NCI-H187 treated with DMSO at 0.1 percent for 48 hours (cell line): ENCODE measurements around the gene DUOX1.

ENCODE experiments used
- DNase-seq: peaks from one replicate; lab custom pipeline; 2025; lab: John Stamatoyannopoulos, UW

DUOX1 gene

GRCh38 chr15:45168751-45169551 lies 39.2 kb downstream of the DUOX1 start:
- no peak for DNase-seq

GRCh38 chr15:45169608-45170480 lies 40.0 kb downstream of the DUOX1 start:
- no peak for DNase-seq

- no peak for DNase-seq
Observed at GRCh38 chr15:45171912-45172311, 42.1 kb downstream of the DUOX1 start.

GRCh38 chr15:45174069-45174468 lies 44.3 kb downstream of the DUOX1 start:
- DNase-seq: no peak

- no peak for DNase-seq
Observed at GRCh38 chr15:45174577-45174976, 44.8 kb downstream of the DUOX1 start.

DNA sequence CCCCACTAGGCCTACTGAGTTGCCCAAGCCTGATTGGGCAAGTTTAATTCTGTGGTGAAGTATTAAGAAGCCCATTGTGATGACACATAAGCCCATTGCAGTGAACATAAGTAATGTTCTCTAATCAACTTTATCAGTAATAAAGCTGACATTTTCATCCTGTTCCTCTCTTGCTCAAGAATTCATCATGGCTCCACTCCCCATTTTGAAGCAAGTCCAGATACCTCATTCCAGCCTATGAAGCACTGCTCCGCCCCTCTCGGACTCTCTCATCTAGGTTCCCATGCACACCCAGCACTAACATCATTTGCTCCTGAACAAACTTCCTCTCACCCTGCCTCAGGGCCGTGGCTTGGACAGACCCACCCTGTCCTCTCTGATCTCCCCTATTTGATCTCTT lies 47.5 kb downstream of the DUOX1 start:
- DNase-seq: no peak

DNA sequence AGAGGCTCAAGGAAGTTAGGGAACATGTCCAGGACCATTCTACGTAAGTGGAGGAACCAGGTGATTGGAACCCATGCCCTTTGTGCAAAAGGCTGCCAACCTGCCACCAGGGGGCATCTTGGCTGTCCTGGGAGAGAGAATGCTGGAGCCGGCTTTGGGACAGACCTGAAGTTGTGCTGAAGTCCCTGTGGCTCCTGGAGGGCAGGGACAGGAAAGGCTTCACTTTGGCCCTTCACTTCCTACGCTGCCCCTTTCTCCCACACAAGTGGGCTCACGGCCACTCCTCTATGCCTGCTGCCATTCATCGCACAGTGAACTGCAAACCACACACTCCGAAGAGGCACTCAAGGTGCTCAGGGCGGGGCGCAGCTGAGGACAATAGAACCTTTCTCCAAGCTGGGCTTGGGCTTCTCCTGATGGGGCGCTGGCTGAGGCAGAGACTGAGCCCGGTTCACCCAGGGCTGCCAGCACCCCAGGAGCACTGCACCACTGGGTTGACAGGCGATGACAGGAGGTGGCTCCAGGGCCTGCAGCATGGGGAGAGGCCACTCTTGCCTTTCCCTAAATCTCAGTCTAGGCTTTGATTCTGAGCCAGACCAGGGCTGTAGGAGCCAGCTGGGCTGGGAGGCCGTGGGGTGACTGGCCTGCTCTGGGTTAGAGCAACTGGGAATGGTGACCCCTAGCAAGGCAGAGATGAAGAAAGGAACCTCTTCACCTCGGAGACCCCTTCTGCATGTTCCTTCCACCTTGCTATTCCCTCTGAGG lies 49.6 kb downstream of the DUOX1 start:
- no peak for DNase-seq

GRCh38 chr15:45180201-45180600 lies 50.4 kb downstream of the DUOX1 start:
- no peak for DNase-seq

- no peak for DNase-seq
Observed at GRCh38 chr15:45180648-45181436, 51.0 kb downstream of the DUOX1 start.

- DNase-seq: no peak
Observed at GRCh38 chr15:45181491-45182285, 51.9 kb downstream of the DUOX1 start.

GRCh38 chr15:45182996-45183395 lies 53.2 kb downstream of the DUOX1 start:
- DNase-seq: no peak

- DNase-seq: no peak
Observed at GRCh38 chr15:45183511-45183910, 53.7 kb downstream of the DUOX1 start.

DNA sequence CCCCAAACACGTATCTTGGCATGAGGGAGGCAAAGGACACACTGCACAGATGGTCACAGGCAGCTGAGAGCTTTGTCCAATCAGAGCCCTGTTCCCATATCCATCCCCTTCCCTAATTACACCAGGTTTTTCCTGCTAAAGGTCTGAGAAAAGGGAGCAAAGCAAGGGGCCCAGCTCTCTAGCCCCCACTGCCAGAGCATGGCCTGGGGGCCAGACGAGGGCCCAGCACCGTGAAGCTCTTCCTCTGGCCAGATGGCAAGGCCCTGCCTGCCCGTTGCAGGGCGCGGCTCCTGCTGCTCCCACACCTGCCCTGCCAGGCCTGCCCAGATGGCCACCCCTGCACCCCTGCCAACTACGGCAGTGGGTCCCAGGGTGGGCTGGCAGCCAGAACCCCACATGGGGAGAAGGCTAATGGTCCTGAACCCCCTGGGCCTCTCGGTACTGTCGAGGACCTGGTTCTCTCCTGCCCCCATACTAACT lies 54.8 kb downstream of the DUOX1 start:
- DNase-seq: no peak

DNA sequence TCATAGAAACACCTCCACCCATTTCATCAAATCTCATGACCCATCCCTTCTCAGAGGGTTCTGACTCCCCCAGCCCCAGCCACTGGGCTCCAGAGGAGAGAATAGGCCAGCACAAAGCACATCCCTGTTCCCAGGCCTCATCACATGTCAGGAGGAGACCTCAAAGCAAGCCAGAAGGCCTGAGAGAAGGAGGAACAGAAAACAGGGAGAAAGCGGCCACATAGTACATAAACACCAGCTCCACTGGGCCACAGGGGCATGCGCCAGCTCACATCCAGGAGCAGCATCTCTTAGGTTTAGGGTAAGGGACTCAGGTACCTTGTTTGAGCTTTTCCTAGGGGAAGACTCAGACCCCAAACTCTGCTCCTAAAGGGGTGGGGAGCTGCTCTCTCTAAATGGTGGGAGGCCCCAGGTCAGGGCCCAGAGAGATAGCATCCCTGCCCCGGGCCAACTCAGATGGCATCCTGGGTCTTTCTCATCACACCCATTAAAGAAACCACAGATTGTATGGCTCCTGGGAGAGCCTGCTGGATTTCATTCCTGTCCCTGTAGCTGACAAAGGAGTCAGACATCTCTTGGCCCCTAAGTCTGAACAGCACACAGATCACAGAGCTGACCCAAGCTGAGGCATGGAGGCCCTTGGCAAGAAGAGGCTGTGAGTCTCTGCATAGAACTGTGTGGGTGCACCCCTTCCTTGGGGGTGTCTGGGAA lies 55.4 kb downstream of the DUOX1 start:
- no peak for DNase-seq

GRCh38 chr15:45185903-45186770 lies 56.3 kb downstream of the DUOX1 start:
- no peak for DNase-seq

DNA sequence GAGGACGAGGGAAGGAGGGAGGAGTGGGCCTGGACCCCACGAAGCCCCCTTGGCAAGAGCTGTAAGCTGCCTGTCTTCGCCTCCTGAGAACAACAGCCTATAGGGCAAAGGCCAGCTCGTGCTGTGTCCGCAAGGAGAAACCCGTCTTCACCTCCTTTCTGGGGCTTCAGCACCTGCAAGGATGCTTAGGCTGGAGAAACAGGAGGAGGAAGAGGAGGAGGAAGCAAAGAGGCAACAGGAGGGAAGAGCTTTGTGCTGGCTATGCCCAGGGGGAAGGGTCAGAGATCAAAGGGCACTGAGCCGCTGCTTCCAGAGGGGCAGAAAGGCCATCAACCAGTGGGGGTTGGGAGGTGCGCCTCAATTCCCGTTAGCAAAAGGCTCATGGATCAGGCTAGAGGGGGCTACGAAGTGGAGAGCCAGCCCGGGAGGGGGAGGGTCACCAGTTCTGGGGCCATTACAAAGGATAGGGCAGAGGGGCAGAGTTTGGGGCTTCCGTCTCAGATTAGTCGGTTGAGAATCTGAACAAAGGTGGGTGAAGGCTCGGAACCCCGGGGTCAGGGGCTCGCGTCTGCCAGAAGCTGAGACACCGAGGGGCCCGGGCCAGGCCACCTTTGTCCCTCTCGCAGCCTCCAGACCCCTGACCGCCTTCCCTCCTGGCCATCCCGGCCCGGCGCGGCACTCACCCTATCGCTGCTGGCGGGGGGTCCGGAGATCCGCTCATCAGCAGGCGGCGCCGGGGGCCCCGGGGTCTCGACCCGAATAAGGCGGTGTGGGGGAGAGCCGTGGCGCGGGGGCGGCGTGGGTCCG lies 57.2 kb downstream of the DUOX1 start:
- no peak for DNase-seq

DNA sequence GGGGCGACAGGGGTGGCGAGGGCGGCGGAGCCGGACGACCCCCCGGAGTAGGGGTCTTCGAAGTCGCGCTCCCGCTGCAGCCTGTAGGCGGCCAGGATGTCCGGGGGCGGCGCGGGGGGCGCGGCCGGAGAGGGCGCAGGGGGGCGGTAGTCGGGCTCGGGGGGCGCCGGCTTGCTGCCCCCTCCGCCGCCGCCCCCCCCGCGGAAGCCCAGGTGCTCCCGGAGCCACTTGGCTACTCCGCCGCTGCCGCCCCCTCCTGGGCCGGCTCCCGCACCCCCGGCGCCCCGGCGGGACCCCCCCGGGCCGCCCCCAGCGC lies 57.7 kb downstream of the DUOX1 start:
- DNase-seq: no peak
